Activated CD8-positive, alpha-beta T cell treated with anti-CD3 and anti-CD28 coated beads for 36 hours (primary cell): ENCODE measurements around the gene ZNF93. TPM values are rescaled to one million over a fixed set of nuclear protein-coding genes. Genes with fewer than 3 reads are reported as not detected.
A peak's percentile ranks its signal among the peaks of the same experiment; 100 is the strongest.
"Not testable (repeated sequence)": the region's sequence is repeated elsewhere in the genome, so short reads cannot be mapped to it uniquely, and the experiment has no call there.

Source experiments
- ATAC-seq: fragments of 200-7000 bp; cut with Tn5 transposase; one replicate; pipeline ENCODE4 v1.10.0; 2021; ENCODE audit warnings: mild to moderate bottlenecking, moderate library complexity
- CTCF ChIA-PET: fragments of 350-600 bp; sonication (Branson Sonifier 250); formaldehyde crosslinking; loops from one replicate; lab custom pipeline; 2021; ENCODE audit warnings: antibody characterized with exemption; lab: Charles Lee
- POLR2A ChIA-PET: fragments of 350-600 bp; sonication (Branson Sonifier 250); formaldehyde crosslinking; loops from one replicate; lab custom pipeline; 2021; ENCODE audit warnings: antibody characterized with exemption; lab: Charles Lee
- DNase-seq: peaks from one replicate; pipeline ENCODE4 v3.0.0-alpha.2; 2020
- H3K27ac Mint-ChIP-seq: one replicate; pipeline ENCODE4 v1.8.0; 2021; ENCODE audit warnings: mild to moderate bottlenecking, mixed read lengths
- H3K27me3 Mint-ChIP-seq: one replicate; pipeline ENCODE4 v1.8.0; 2021; ENCODE audit warnings: mixed read lengths
- H3K36me3 Mint-ChIP-seq: one replicate; pipeline ENCODE4 v1.8.0; 2021; ENCODE audit warnings: low read depth, mixed read lengths
- H3K4me1 Mint-ChIP-seq: one replicate; pipeline ENCODE4 v1.8.0; 2021; ENCODE audit warnings: low read depth, mixed read lengths
- H3K4me3 Mint-ChIP-seq: one replicate; pipeline ENCODE4 v1.8.0; 2021; ENCODE audit warnings: mild to moderate bottlenecking, moderate library complexity, mixed read lengths
- H3K9me3 Mint-ChIP-seq: one replicate; pipeline ENCODE4 v1.8.0; 2021; ENCODE audit warnings: mixed read lengths
- intact Hi-C: fragments of 100-400 bp; cut with micrococcal nuclease; formaldehyde crosslinking; loops from one replicate; pipeline ENCODE4 v1.10.0; 2022
- total RNA-seq, 2 experiments: library from RNA; stranded (reverse); gene quantifications; one replicate each; pipeline ENCODE4 v1.2.3, GENCODE V29; 2021
- TF ChIP-seq, protein P1 (sequence below): fragments of 200-600 bp; IDR thresholded peaks from one replicate; pipeline ENCODE4 v1.8.0; 2022; ENCODE audit warnings: antibody characterized with exemption, mild to moderate bottlenecking

The ZNF93 gene
- total RNA-seq, 2 experiments from 2014 or later, result 17.2 to 17.8 TPM

DNA sequence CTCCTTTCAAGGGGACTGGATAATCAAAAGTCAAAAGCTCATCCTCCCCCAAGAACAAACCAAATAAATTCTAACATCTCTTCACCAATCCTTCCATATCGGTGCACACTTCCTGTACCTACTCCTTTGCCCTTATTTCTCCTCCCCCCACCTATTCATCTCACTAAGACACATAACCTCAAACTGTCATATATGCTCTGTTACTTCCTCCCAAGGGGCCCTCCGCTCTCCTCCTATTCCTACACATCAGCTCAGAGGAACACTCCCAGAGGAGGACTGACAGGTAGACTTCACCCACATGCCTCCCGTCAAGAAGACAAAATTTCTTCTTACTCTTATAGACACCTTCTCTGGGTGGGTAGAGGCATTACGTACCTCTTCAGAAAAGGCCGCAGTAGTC is 48.1 kb downstream of the ZNF93 start:
- ChIA-PET POLR2A (no interaction called here), CTCF (interaction anchor here (1.4 kb wide), 1 partner anchor 49 kb away, joined by 3 read pairs; no protein-coding TSS in a partner anchor)
- intact Hi-C loops, result no loop called here
- no peaks in the 10 kb centered on the region for H3K4me1 Mint-ChIP-seq
- H3K36me3 Mint-ChIP-seq, result no peaks in the 10 kb centered on the region
- H3K27ac Mint-ChIP-seq, result no peak overlapping the region
- no peak for DNase-seq
- ATAC-seq, result no peak
- no peak overlapping the region for H3K4me3 Mint-ChIP-seq
- peaks cover 6% of the 10 kb centered on the region for H3K9me3 Mint-ChIP-seq
- TF ChIP-seq, protein P1, sequence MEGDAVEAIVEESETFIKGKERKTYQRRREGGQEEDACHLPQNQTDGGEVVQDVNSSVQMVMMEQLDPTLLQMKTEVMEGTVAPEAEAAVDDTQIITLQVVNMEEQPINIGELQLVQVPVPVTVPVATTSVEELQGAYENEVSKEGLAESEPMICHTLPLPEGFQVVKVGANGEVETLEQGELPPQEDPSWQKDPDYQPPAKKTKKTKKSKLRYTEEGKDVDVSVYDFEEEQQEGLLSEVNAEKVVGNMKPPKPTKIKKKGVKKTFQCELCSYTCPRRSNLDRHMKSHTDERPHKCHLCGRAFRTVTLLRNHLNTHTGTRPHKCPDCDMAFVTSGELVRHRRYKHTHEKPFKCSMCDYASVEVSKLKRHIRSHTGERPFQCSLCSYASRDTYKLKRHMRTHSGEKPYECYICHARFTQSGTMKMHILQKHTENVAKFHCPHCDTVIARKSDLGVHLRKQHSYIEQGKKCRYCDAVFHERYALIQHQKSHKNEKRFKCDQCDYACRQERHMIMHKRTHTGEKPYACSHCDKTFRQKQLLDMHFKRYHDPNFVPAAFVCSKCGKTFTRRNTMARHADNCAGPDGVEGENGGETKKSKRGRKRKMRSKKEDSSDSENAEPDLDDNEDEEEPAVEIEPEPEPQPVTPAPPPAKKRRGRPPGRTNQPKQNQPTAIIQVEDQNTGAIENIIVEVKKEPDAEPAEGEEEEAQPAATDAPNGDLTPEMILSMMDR, result no peak
- no peaks in the 10 kb centered on the region for H3K27me3 Mint-ChIP-seq

DNA sequence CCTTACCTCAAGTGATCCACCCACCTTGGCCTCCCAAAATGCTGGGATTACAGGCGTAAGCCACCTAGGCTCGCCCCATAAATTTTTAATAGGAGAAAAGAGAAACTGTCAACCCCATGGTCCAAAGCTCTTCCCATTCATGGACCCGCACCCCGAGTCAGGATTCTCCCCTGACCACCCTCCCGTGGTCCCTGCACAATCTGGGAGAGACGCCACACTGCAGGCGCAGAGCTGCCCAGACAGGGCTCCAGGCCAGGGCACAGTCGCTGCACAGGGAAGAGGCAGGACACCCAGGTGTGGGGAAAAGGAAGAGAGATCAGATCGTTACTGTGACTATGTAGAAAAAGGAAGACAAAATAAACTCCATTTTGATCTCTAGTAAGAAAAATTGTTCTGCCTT is 54.5 kb downstream of the ZNF93 start:
- Mint-ChIP-seq H3K27ac (no peak overlapping the region), H3K4me1 (peaks cover 5% of the 10 kb centered on the region), H3K9me3 (no peaks in the 10 kb centered on the region), H3K4me3 (no peak overlapping the region), H3K27me3 (no peaks in the 10 kb centered on the region), H3K36me3 (no peaks in the 10 kb centered on the region)
- TF ChIP-seq, protein P1, result no peak
- DNase-seq (no peak), ATAC-seq (no peak)
- ChIA-PET CTCF (no interaction called here), POLR2A (no interaction called here)
- intact Hi-C loops, result loop anchor here (5.0 kb wide), 1 partner anchor 423 kb away; no protein-coding TSS in a partner anchor

DNA sequence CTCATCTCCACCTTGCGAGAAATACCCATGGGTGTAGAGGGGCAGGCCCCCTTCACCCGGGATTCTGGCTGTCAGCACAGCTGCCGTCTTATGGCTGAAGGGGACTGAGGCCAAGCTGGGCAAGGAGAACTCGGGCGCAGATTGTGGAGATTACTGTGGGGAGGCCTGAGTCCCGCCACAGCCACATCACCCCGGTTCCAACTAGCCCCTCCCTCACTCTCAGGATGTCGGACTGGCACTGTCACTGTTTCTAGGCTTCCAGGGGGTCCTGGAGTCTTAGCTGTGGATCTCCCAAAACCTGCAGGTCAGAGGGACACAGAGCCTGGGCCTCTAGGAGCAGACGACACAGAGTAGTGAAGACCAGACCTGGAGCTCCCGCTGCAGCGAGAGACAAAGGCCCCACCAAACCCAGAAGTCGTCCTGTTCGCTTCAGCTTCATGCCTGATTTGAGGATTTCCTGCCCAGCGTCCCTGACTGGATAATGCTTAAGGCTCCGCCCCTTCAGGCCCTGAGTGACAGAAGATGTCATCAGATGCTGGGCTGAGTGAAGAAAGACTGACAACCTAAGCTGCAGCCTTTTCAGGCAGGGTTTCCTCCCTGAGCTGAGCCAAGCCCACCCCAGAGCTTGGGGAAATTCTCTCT is 55.8 kb downstream of the ZNF93 start:
- ChIA-PET POLR2A (no interaction called here), CTCF (interaction anchor here (1.3 kb wide), 2 partner anchors 26 to 424 kb away, joined by 4 read pairs; no protein-coding TSS in a partner anchor)
- Mint-ChIP-seq H3K9me3 (no peaks in the 10 kb centered on the region), H3K4me1 (peaks cover 5% of the 10 kb centered on the region), H3K27ac (no peak overlapping the region), H3K36me3 (no peaks in the 10 kb centered on the region), H3K27me3 (no peaks in the 10 kb centered on the region), H3K4me3 (no peak overlapping the region)
- DNase-seq (peak; percentile 33), ATAC-seq (peak; percentile 45)
- intact Hi-C loops, result loop anchor here (5.0 kb wide), 1 partner anchor 424 kb away; no protein-coding TSS in a partner anchor
- TF ChIP-seq, protein P1, result no peak

DNA sequence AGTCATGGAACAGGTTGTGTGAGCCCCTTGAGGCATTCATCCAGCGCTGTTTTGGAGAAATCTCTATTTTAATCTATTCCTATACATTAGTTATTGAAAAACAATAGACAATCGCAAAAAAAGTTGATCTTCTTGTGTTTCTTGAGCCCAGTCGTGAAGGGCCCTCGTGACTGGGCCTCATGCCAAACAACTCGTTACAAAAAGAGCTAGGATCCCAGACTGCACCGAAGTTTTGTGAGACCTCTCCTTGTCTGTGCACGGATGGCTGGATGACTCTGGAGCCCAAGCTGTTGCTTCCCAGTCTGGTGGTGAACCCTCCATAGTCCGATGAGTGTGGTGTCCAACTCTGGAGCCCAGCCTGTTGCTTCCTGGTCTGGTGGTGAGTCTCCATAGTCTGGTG is 57.0 kb downstream of the ZNF93 start:
- H3K4me1 Mint-ChIP-seq, H3K4me3 Mint-ChIP-seq, DNase-seq, H3K27me3 Mint-ChIP-seq, H3K27ac Mint-ChIP-seq, ATAC-seq, H3K9me3 Mint-ChIP-seq, H3K36me3 Mint-ChIP-seq, POLR2A ChIA-PET: not testable (repeated sequence)
- CTCF ChIA-PET, result interaction anchor here (1.3 kb wide), 1 partner anchor 27 kb away, joined by 4 read pairs; no protein-coding TSS in a partner anchor
- intact Hi-C loops, result loop anchor here (5.0 kb wide), 1 partner anchor 425 kb away; no protein-coding TSS in a partner anchor

DNA sequence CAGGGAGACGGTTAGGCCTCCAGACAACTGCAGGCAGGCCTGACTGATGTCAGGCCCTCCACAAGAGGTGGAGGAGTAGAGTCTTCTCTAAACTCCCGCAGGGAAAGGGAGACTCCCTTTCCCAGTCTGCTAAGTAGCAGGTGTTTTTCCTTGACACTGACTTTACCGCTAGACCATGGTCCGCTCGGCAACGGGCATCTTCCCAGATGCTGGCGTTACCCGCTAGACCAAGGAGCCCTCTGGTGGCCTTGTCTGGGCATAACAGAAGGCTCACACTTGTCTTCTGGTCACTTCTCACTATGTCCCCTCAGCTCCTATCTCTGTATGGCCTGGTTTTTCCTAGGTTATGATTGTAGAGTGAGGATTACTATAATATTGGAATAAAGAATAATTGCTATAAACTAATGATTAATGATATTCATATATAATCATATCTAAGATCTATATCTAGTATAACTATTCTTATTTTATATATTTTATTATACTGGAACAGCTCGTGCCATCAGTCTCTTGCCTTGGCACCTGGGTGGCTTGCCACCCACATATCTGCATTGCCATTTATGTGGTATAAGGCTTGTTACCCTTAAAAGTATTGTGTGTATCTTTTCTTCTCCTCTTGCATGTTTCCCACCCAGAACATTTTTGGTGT is 58.5 kb downstream of the ZNF93 start:
- H3K27ac Mint-ChIP-seq, H3K4me1 Mint-ChIP-seq, ATAC-seq, H3K27me3 Mint-ChIP-seq, H3K4me3 Mint-ChIP-seq, H3K9me3 Mint-ChIP-seq, POLR2A ChIA-PET, H3K36me3 Mint-ChIP-seq: not testable (repeated sequence)
- TF ChIP-seq, protein P1, result peak; percentile 79
- CTCF ChIA-PET, result interaction anchor here (0.6 to 2.5 kb wide), 3 partner anchors 297 to 974 kb away, joined by 3 to 12 read pairs (median 3); no protein-coding TSS in a partner anchor
- intact Hi-C loops, result loop anchor here (5.0 kb wide), 1 partner anchor 427 kb away; no protein-coding TSS in a partner anchor
- peak; percentile 84 for DNase-seq
